Transverse colon (tissue), 3 donors: ENCODE measurements around the gene ARHGAP42.

Experiments used
- EP300 ChIP-seq: sonication (generic); formaldehyde crosslinking; IDR thresholded peaks from one replicate; pipeline ENCODE4 v1.6.1; 2017; ENCODE audit warnings: antibody characterized with exemption, low read depth
- POLR2A ChIP-seq: fragments of 450-650 bp; IDR thresholded peaks from one replicate; pipeline ENCODE4 v1.6.1; 2016; ENCODE audit warnings: antibody characterized with exemption, mild to moderate bottlenecking, moderate library complexity
- TF ChIP-seq, protein P1 (sequence below), 5 experiments: fragments of 200-600 bp in 3 of 5; fragments of 450-650 bp in 2 of 5; sonication (generic) in 3 of 5; IDR thresholded peaks; 1 replicate in 2 of 5; 2 replicates in 3 of 5; pipeline ENCODE4 v1.5.1; 2016 to 2017; ENCODE audit warnings: antibody characterized with exemption in 5 of 5, inconsistent platforms in 3 of 5, mild to moderate bottlenecking in 2 of 5, moderate library complexity in 1 of 5

DNA sequence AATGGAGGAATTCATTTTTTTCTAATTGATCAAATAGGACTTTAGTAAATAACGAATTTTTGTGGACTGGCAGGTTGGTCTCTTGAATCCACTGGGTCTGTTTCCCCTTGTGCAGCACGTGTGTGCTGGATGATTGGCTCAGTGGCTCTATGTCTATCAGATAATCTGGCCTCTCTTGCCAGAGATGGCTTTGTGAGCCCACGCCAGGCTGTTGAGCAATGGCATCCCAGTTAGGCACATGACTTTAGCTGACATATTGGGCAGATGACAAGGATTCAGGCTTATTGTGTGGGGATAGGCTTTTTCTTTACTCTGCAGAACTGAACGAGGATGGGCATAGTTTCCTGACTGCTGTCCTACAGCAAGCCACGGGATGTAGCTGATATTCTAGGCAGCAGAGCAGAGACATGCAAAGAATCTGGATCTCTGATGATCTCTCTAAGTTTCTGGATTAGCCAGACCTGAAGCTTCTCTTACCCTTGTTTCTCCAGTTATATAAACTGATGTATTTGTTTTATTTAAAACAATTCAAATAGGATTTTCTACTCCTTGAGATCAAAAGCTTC, 144.9 kb downstream of the ARHGAP42 start:
- TF ChIP-seq, protein P1, sequence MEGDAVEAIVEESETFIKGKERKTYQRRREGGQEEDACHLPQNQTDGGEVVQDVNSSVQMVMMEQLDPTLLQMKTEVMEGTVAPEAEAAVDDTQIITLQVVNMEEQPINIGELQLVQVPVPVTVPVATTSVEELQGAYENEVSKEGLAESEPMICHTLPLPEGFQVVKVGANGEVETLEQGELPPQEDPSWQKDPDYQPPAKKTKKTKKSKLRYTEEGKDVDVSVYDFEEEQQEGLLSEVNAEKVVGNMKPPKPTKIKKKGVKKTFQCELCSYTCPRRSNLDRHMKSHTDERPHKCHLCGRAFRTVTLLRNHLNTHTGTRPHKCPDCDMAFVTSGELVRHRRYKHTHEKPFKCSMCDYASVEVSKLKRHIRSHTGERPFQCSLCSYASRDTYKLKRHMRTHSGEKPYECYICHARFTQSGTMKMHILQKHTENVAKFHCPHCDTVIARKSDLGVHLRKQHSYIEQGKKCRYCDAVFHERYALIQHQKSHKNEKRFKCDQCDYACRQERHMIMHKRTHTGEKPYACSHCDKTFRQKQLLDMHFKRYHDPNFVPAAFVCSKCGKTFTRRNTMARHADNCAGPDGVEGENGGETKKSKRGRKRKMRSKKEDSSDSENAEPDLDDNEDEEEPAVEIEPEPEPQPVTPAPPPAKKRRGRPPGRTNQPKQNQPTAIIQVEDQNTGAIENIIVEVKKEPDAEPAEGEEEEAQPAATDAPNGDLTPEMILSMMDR (IDR thresholded peaks at IDR 0.05) = no peak
- TF ChIP-seq POLR2A (no peak), EP300 (no peak)
